Measurements from ENCODE around the gene DAP. TPM values are rescaled to one million over a fixed set of nuclear protein-coding genes. Genes with fewer than 3 reads are reported as not detected.

The DAP gene
- total RNA-seq, 1 experiment from 2014 or later = 106 TPM

DNA sequence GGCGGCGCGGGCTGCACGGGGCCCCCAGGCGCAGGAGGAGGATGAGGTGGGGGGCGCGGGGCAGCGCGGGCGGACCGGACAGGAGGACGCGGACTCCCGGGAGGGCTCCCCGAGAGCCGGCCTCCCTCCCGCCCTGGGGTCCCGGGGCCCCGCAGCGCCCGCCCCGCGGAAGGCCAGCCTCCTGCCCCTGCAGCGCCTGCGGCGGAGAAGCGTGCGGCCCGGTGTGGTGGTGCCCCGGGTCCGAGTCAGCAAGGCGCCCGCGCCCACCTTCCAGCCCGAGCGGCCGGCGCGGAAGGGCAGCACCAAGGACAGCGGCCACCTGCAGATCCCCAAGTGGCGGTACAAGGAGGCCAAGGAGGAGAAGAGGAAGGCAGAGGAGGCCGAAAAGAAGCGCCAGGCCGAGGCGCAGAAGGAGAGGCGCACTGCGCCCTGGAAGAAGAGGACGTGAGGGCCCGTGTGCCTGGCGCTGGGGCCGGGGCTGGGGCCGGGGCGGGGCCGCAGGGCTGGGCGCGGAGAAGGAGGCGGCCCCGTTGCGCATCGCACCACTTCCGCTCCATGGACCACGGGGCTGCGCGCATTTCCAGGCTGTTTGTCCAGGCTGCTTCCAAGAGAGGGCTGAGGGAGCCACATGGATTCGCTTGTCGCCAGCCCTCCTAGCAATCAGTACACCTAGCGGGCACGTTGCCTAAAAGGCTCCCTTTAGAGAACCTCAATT is 111.2 kb downstream of the DAP start:
- CTCF ChIA-PET = no interaction called here
- Histone ChIP-seq H3K27ac (ENCODE audit: low read length) (no peak overlapping the region), H4K20me1 (ENCODE audit: low read length) (no peaks in the 10 kb centered on the region), H3K4me3 (ENCODE audit: low read length) (no peak overlapping the region), H3K4me1 (ENCODE audit: insufficient read depth, low read length) (no peaks in the 10 kb centered on the region), H3K27me3 (ENCODE audit: low read length) (no peaks in the 10 kb centered on the region), H2AFZ (ENCODE audit: low read length) (no peak overlapping the region), H3F3A (ENCODE audit: low read length, unreplicated experiment) (no peaks in the 10 kb centered on the region), H3K9me2 (replicated peaks; ENCODE audit: low read length) (no peaks in the 10 kb centered on the region), H3K36me3 (ENCODE audit: low read depth, low read length) (no peaks in the 10 kb centered on the region), H3K79me2 (ENCODE audit: low read length) (no peaks in the 10 kb centered on the region), H3K9ac (ENCODE audit: low read length) (no peak overlapping the region), H3K4me2 (ENCODE audit: low read length) (no peak overlapping the region), H3K9me3 (ENCODE audit: low read length) (no peaks in the 10 kb centered on the region)
- intact Hi-C loops (cut with micrococcal nuclease) = no loop called here
- no TSS peak for BruUV-seq (replicated peaks)
- TF ChIP-seq EZH2 (IDR thresholded peaks at IDR 0.05; ENCODE audit: low read length, unreplicated experiment) (no peak), EZH2phosphoT487 (IDR thresholded peaks at IDR 0.05; ENCODE audit: borderline replicate concordance, low read length) (no peak)
- TF ChIP-seq, protein P1, sequence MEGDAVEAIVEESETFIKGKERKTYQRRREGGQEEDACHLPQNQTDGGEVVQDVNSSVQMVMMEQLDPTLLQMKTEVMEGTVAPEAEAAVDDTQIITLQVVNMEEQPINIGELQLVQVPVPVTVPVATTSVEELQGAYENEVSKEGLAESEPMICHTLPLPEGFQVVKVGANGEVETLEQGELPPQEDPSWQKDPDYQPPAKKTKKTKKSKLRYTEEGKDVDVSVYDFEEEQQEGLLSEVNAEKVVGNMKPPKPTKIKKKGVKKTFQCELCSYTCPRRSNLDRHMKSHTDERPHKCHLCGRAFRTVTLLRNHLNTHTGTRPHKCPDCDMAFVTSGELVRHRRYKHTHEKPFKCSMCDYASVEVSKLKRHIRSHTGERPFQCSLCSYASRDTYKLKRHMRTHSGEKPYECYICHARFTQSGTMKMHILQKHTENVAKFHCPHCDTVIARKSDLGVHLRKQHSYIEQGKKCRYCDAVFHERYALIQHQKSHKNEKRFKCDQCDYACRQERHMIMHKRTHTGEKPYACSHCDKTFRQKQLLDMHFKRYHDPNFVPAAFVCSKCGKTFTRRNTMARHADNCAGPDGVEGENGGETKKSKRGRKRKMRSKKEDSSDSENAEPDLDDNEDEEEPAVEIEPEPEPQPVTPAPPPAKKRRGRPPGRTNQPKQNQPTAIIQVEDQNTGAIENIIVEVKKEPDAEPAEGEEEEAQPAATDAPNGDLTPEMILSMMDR (conservative IDR thresholded peaks at IDR 0.05; ENCODE audit: low read depth, low read length) = no peak
- ATAC-seq (no peak), DNase-seq (no peak)
- POLR2A ChIA-PET (ENCODE audit: unreplicated experiment) = no interaction called here

DNA sequence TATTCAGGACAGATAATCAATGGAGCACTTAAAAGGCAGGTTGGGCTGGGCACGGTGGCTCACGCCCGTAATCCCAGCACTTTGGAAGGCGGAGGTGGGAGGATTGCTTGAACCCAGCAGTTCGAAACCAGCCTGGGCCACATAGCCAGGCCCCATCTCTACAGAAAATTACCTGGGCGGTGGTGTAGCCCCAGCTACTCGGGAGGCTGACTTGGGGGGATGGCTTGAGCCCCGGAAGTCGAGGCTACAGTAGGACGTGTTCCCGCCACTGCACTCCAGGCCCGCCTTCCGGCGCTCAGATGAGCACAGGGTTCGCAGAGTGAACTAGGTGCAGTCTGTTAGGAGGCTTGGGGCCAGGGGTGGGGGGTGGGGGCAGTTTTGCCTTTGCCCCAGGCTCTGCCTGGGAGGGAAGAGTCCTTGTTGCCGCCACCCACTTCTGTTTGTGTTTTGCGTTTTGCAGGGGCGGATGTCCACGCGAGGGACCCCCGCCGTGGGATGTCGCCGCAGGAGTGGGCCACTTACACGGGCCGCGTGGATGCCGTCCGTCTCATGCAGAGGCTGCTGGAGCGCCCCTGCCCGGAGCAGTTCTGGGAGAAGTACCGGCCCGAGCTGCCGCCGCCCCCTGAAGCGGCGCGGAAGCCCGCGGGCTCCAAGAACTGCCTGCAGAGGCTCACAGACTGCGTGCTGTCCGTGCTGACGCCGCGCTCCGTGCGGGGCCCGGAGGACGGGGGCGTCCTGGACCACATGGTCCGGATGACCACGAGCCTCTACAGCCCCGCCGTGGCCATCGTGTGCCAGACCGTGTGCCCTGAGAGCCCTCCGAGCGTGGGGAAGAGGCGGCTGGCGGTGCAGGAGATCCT is 112.0 kb downstream of the DAP start:
- H3K36me3 ChIP-seq (ENCODE audit: low read depth, low read length) = no peaks in the 10 kb centered on the region
- DNase-seq (no peak), ATAC-seq (no peak)
- POLR2A ChIA-PET (ENCODE audit: unreplicated experiment) = no interaction called here
- H4K20me1 ChIP-seq (ENCODE audit: low read length) = no peaks in the 10 kb centered on the region
- no peak overlapping the region for H3K4me3 ChIP-seq (ENCODE audit: low read length)
- no peaks in the 10 kb centered on the region for H3K27me3 ChIP-seq (ENCODE audit: low read length)
- no peak overlapping the region for H3K4me2 ChIP-seq (ENCODE audit: low read length)
- no peaks in the 10 kb centered on the region for H3K79me2 ChIP-seq (ENCODE audit: low read length)
- H3K27ac ChIP-seq (ENCODE audit: low read length) = no peak overlapping the region
- no peaks in the 10 kb centered on the region for H3K9me2 ChIP-seq (replicated peaks; ENCODE audit: low read length)
- no peak overlapping the region for H3K9ac ChIP-seq (ENCODE audit: low read length)
- H3K9me3 ChIP-seq (ENCODE audit: low read length) = no peaks in the 10 kb centered on the region
- intact Hi-C loops (cut with micrococcal nuclease) = no loop called here
- TF ChIP-seq EZH2phosphoT487 (IDR thresholded peaks at IDR 0.05; ENCODE audit: borderline replicate concordance, low read length) = no peak
- TF ChIP-seq, protein P1 (conservative IDR thresholded peaks at IDR 0.05; ENCODE audit: low read depth, low read length) = no peak
- TF ChIP-seq EZH2 (IDR thresholded peaks at IDR 0.05; ENCODE audit: low read length, unreplicated experiment) = no peak
- H3F3A ChIP-seq (ENCODE audit: low read length, unreplicated experiment) = no peaks in the 10 kb centered on the region
- no peaks in the 10 kb centered on the region for H3K4me1 ChIP-seq (ENCODE audit: insufficient read depth, low read length)
- H2AFZ ChIP-seq (ENCODE audit: low read length) = no peak overlapping the region
- no TSS peak for BruUV-seq (replicated peaks)
- CTCF ChIA-PET = no interaction called here

DNA sequence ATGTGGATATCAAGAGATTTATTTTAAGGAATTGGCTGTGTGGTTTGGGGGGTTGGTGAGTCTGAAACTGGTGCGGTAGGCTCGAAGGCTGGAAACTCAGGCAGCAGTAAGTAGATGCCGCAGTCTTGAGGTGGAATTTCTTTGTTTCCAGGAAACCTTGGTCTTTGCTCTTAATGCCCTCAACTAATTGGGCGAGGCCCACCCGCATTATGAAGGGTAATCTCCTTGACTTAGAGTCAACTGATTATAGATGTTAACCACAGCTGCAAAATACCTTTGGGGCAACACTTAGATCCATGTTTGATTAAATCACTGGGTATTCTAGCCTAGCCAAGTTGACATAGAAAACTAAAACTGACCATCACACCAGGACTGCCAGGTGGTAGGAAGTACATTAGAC is 113.4 kb downstream of the DAP start:
- H3K9me3 ChIP-seq (ENCODE audit: low read length) = no peaks in the 10 kb centered on the region
- H3K9me2 ChIP-seq (replicated peaks; ENCODE audit: low read length) = no peaks in the 10 kb centered on the region
- ATAC-seq = no peak
- no peak for DNase-seq
- H3K4me1 ChIP-seq (ENCODE audit: insufficient read depth, low read length) = no peaks in the 10 kb centered on the region
- no peaks in the 10 kb centered on the region for H3K36me3 ChIP-seq (ENCODE audit: low read depth, low read length)
- H3K4me3 ChIP-seq (ENCODE audit: low read length) = no peak overlapping the region
- no peak overlapping the region for H2AFZ ChIP-seq (ENCODE audit: low read length)
- H3K4me2 ChIP-seq (ENCODE audit: low read length) = no peak overlapping the region
- intact Hi-C loops (cut with micrococcal nuclease) = no loop called here
- no TSS peak for BruUV-seq (replicated peaks)
- TF ChIP-seq, protein P1 (conservative IDR thresholded peaks at IDR 0.05; ENCODE audit: low read depth, low read length) = no peak
- TF ChIP-seq EZH2phosphoT487 (IDR thresholded peaks at IDR 0.05; ENCODE audit: borderline replicate concordance, low read length) (no peak), EZH2 (IDR thresholded peaks at IDR 0.05; ENCODE audit: low read length, unreplicated experiment) (no peak)
- H4K20me1 ChIP-seq (ENCODE audit: low read length) = no peaks in the 10 kb centered on the region
- H3F3A ChIP-seq (ENCODE audit: low read length, unreplicated experiment) = no peaks in the 10 kb centered on the region
- H3K27ac ChIP-seq (ENCODE audit: low read length) = no peak overlapping the region
- ChIA-PET POLR2A (ENCODE audit: unreplicated experiment) (no interaction called here), CTCF (no interaction called here)
- no peaks in the 10 kb centered on the region for H3K27me3 ChIP-seq (ENCODE audit: low read length)
- H3K9ac ChIP-seq (ENCODE audit: low read length) = no peak overlapping the region
- no peaks in the 10 kb centered on the region for H3K79me2 ChIP-seq (ENCODE audit: low read length)

All from PC-3 (cell line).